ENCODE data around the gene DNAH6. TPM values are rescaled to one million over a fixed set of nuclear protein-coding genes. Genes with fewer than 3 reads are reported as not detected.

DNAH6 gene
- total RNA-seq, 4 donors from 2014 or later: 1.00 to 2.9 (median 2.1) TPM

DNA sequence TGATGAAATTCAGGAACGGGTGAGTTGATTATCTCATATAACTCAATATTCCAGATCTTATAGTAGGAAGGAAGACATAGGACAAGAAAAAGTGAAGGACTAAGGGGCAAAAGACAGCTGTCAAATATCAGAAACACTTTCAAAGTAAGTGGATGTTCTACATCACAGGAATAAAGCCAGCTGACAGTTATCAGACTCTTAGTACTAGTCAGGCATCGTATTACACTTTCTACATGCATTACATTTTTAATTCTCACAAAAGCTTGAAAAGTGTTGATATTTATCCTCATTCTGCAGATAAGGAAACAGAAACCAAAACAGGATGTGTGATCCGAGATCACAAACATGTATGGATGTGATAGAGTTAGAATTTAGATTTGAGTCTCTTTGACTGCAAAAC is 63.4 kb downstream of the DNAH6 start:
- no peaks in the 10 kb centered on the region for H3K27me3 ChIP-seq
- no peak overlapping the region for H3K4me3 ChIP-seq
- 72 to 74% methylated on average over 3 of the region's 3 CpGs for WGBS, 2 donors (ENCODE audit: low coverage in 1 of 2)
- in situ Hi-C loops (cut with MboI; ENCODE audit: low pct_ligation_motif_present in 1 of 4, low pct_unique_long_range_greater_than_20kb in 1 of 4, low sequenced_read_pairs in 3 of 4): no loop called here
- no peak for TF ChIP-seq POLR2AphosphoS5 (IDR thresholded peaks at IDR 0.05)
- no peak for TF ChIP-seq EP300 (IDR thresholded peaks at IDR 0.05; ENCODE audit: low read depth)
- TF ChIP-seq POLR2A (IDR thresholded peaks at IDR 0.05): no peak
- TF ChIP-seq, protein P1, sequence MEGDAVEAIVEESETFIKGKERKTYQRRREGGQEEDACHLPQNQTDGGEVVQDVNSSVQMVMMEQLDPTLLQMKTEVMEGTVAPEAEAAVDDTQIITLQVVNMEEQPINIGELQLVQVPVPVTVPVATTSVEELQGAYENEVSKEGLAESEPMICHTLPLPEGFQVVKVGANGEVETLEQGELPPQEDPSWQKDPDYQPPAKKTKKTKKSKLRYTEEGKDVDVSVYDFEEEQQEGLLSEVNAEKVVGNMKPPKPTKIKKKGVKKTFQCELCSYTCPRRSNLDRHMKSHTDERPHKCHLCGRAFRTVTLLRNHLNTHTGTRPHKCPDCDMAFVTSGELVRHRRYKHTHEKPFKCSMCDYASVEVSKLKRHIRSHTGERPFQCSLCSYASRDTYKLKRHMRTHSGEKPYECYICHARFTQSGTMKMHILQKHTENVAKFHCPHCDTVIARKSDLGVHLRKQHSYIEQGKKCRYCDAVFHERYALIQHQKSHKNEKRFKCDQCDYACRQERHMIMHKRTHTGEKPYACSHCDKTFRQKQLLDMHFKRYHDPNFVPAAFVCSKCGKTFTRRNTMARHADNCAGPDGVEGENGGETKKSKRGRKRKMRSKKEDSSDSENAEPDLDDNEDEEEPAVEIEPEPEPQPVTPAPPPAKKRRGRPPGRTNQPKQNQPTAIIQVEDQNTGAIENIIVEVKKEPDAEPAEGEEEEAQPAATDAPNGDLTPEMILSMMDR (IDR thresholded peaks at IDR 0.05): no peak
- DNase-seq: no peak
- H3K27ac ChIP-seq: no peak overlapping the region
- H3K4me1 ChIP-seq: no peaks in the 10 kb centered on the region
- no peaks in the 10 kb centered on the region for H3K9me3 ChIP-seq
- intact Hi-C loops (cut with DNase I; ENCODE audit: low total_unique reads): no loop called here
- no peaks in the 10 kb centered on the region for H3K36me3 ChIP-seq

DNA sequence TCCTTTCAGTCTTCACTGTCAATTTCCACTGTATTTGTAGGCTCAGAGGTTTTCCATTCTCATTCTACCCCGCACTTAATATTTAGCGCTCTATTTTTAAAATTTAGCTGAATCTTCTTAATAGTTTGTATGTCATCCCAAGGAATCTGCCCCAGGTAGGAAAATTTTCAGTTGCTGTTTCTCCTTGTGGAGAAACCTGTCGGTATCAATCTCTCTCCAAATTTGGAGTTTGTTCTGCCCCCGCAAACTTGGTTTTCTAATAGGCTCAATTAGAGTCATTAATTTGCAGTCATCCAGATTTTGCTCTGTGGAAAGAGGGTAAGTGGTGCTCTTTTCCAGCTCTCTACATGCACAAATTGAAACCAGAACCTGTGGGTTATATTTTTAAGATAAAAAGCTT is 87.6 kb downstream of the DNAH6 start:
- no peaks in the 10 kb centered on the region for H3K4me1 ChIP-seq
- intact Hi-C loops (cut with DNase I; ENCODE audit: low total_unique reads) (no loop called here), in situ Hi-C loops (cut with MboI; ENCODE audit: low pct_ligation_motif_present in 1 of 4, low pct_unique_long_range_greater_than_20kb in 1 of 4, low sequenced_read_pairs in 3 of 4) (no loop called here)
- H3K27me3 ChIP-seq: no peaks in the 10 kb centered on the region
- H3K4me3 ChIP-seq: no peak overlapping the region
- H3K36me3 ChIP-seq: peaks cover 0 to 1% (median 0%) of the 10 kb centered on the region in 4 donors
- H3K27ac ChIP-seq: no peak overlapping the region
- 86 to 94% methylated on average over 4 of the region's 4 CpGs for WGBS, 2 donors (ENCODE audit: low coverage in 1 of 2)
- TF ChIP-seq EP300 (IDR thresholded peaks at IDR 0.05; ENCODE audit: low read depth): no peak
- TF ChIP-seq POLR2A (IDR thresholded peaks at IDR 0.05): no peak
- TF ChIP-seq, protein P1 (IDR thresholded peaks at IDR 0.05): no peak
- TF ChIP-seq POLR2AphosphoS5 (IDR thresholded peaks at IDR 0.05): no peak
- no peak for DNase-seq
- no peaks in the 10 kb centered on the region for H3K9me3 ChIP-seq

DNA sequence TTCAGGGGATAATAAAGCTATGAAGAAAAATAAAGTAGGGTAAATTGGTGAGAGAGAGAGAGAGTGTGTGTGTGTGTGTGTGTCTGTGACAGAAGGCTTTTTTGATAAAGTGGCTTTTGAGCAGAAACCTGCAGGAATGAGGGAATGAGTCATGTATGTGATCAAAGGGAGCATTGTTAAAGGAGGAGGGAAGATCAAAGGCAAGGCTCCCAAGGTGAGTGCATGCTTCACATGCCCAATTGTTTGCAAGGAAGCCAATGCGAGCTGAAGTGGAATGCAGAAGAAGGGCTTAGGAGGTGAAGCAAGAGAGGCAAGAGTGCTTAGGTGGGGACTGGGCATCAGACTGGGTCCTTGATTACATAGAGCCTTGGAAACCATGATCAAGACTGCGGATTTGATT is 96.8 kb downstream of the DNAH6 start:
- no peak for DNase-seq
- H3K36me3 ChIP-seq: peaks cover 0 to 4% (median 0%) of the 10 kb centered on the region in 4 donors
- intact Hi-C loops (cut with DNase I; ENCODE audit: low total_unique reads) (no loop called here), in situ Hi-C loops (cut with MboI; ENCODE audit: low pct_ligation_motif_present in 1 of 4, low pct_unique_long_range_greater_than_20kb in 1 of 4, low sequenced_read_pairs in 3 of 4) (no loop called here)
- no peak overlapping the region for H3K4me3 ChIP-seq
- H3K4me1 ChIP-seq: no peaks in the 10 kb centered on the region
- H3K9me3 ChIP-seq: no peaks in the 10 kb centered on the region
- no peak for TF ChIP-seq EP300 (IDR thresholded peaks at IDR 0.05; ENCODE audit: low read depth)
- TF ChIP-seq, protein P1 (IDR thresholded peaks at IDR 0.05): no peak
- 58 to 61% methylated on average over 2 of the region's 2 CpGs for WGBS, 2 donors (ENCODE audit: low coverage in 1 of 2)
- no peaks in the 10 kb centered on the region for H3K27me3 ChIP-seq
- H3K27ac ChIP-seq: no peak overlapping the region

DNA sequence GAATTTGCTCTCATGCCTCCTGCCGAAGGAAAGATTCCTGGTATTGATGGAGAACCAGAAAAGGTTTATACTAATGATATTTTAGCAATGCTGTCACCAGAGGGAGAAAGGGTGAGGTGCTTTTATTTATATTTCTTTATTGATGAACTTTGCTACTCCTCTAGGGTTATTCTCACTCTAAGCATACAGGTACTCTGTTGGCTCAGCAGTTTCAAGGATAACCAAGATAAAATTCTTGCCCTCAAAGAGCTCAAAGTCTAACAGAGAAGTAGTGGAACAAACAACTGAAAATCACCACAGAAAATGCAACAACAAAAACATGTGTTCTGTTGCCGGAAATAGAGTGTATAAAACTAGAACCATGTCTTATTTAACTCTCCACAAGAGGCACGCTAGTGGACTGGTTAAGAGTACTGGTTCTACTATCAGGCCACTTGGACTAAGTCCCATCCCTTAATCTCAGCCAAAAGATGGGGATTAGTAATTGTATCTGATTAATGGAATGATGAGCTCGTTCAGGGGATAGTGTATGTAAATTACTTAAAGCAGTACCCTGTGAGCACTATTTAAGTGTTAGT is 103.6 kb downstream of the DNAH6 start:
- Histone ChIP-seq H3K27me3 (no peaks in the 10 kb centered on the region), H3K36me3 (no peaks in the 10 kb centered on the region), H3K4me1 (no peaks in the 10 kb centered on the region), H3K4me3 (no peak overlapping the region), H3K9me3 (no peaks in the 10 kb centered on the region), H3K27ac (no peak overlapping the region)
- intact Hi-C loops (cut with DNase I; ENCODE audit: low total_unique reads) (loop anchor here (5.0 kb wide), 1 partner anchor 1438 kb away; no protein-coding TSS in a partner anchor), in situ Hi-C loops (cut with MboI; ENCODE audit: low pct_ligation_motif_present in 1 of 4, low pct_unique_long_range_greater_than_20kb in 1 of 4, low sequenced_read_pairs in 3 of 4) (loop anchor here in 1 of 4 donors (10.0 kb wide), 1 partner anchor 125 kb away; no protein-coding TSS in a partner anchor)
- 88 to 94% methylated on average over 4 of the region's 4 CpGs for WGBS, 2 donors (ENCODE audit: low coverage in 1 of 2)
- no peak for DNase-seq
- TF ChIP-seq POLR2A (IDR thresholded peaks at IDR 0.05) (no peak), POLR2AphosphoS5 (IDR thresholded peaks at IDR 0.05) (no peak), EP300 (IDR thresholded peaks at IDR 0.05; ENCODE audit: low read depth) (no peak)
- TF ChIP-seq, protein P1 (IDR thresholded peaks at IDR 0.05): no peak

Data from transverse colon (tissue), 4 donors.